ENCODE data around the gene RNF213.

Gene RNF213

DNA sequence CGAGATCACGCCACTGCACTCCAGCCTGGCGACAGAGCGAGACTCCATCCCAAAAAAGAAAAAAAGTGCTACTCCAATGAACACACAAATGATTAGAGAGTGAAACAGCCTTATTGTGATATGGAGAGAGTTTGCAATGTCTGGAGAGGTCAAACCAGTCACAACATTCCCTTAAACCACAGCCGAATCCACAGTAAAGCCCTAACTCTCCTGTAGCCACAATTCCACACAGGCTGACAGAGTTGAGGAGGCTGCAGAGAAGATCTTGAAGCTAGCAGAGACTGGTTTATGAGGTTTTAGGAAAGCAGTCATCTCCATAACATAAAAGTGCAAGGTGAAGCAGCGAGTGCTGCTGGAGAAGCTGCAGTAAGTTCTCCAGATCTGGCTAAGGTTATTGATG, 6.7 kb downstream of the RNF213 start:
- H3K4me1 ChIP-seq (ENCODE audit: control insufficient read depth, insufficient read depth, low read length) = no peaks in the 10 kb centered on the region
- POLR2A ChIA-PET = no interaction called here
- H3K4me3 ChIP-seq (ENCODE audit: low read depth, low read length) = no peak overlapping the region
- H3K9me3 ChIP-seq (ENCODE audit: control insufficient read depth, insufficient read depth, low read depth, low read length) = no peaks in the 10 kb centered on the region
- H3K36me3 ChIP-seq (ENCODE audit: control insufficient read depth in 2 of 2, insufficient read depth in 1 of 2, low read length in 2 of 2) = peaks cover 13 to 47% of the 10 kb centered on the region in 2 experiments; a peak in 2 of 3 replicates
- CTCF ChIA-PET = interaction anchor here (0.5 kb wide), 1 partner anchor 715 kb away, joined by 3 read pairs; no protein-coding TSS in a partner anchor
- TF ChIP-seq REPIN1 (tag by site-specific recombination; IDR thresholded peaks at IDR 0.05; ENCODE audit: low read depth) (no peak), ZSCAN18 (tag by site-specific recombination; IDR thresholded peaks at IDR 0.05) (no peak), ZNF24 (tag by site-specific recombination; IDR thresholded peaks at IDR 0.05) (no peak), ZNF843 (tag by site-specific recombination; IDR thresholded peaks at IDR 0.05) (no peak), ZNF341 (tag by site-specific recombination; IDR thresholded peaks at IDR 0.05; ENCODE audit: low read depth) (no peak), KLF16 (tag by site-specific recombination; IDR thresholded peaks at IDR 0.05) (no peak), GLIS1 (tag by site-specific recombination; IDR thresholded peaks at IDR 0.05) (no peak), ZNF350 (tag by site-specific recombination; IDR thresholded peaks at IDR 0.05) (no peak), ZNF155 (tag by site-specific recombination; IDR thresholded peaks at IDR 0.05) (no peak), GFI1B (tag by site-specific recombination; IDR thresholded peaks at IDR 0.05) (no peak)
- TF ChIP-seq, protein P1, sequence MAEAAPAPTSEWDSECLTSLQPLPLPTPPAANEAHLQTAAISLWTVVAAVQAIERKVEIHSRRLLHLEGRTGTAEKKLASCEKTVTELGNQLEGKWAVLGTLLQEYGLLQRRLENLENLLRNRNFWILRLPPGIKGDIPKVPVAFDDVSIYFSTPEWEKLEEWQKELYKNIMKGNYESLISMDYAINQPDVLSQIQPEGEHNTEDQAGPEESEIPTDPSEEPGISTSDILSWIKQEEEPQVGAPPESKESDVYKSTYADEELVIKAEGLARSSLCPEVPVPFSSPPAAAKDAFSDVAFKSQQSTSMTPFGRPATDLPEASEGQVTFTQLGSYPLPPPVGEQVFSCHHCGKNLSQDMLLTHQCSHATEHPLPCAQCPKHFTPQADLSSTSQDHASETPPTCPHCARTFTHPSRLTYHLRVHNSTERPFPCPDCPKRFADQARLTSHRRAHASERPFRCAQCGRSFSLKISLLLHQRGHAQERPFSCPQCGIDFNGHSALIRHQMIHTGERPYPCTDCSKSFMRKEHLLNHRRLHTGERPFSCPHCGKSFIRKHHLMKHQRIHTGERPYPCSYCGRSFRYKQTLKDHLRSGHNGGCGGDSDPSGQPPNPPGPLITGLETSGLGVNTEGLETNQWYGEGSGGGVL (tag by site-specific recombination; IDR thresholded peaks at IDR 0.05) = no peak
- TF ChIP-seq, protein P2, sequence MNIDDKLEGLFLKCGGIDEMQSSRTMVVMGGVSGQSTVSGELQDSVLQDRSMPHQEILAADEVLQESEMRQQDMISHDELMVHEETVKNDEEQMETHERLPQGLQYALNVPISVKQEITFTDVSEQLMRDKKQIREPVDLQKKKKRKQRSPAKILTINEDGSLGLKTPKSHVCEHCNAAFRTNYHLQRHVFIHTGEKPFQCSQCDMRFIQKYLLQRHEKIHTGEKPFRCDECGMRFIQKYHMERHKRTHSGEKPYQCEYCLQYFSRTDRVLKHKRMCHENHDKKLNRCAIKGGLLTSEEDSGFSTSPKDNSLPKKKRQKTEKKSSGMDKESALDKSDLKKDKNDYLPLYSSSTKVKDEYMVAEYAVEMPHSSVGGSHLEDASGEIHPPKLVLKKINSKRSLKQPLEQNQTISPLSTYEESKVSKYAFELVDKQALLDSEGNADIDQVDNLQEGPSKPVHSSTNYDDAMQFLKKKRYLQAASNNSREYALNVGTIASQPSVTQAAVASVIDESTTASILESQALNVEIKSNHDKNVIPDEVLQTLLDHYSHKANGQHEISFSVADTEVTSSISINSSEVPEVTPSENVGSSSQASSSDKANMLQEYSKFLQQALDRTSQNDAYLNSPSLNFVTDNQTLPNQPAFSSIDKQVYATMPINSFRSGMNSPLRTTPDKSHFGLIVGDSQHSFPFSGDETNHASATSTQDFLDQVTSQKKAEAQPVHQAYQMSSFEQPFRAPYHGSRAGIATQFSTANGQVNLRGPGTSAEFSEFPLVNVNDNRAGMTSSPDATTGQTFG (tag by site-specific recombination; IDR thresholded peaks at IDR 0.05; ENCODE audit: borderline replicate concordance) = no peak
- TF ChIP-seq, protein P3, sequence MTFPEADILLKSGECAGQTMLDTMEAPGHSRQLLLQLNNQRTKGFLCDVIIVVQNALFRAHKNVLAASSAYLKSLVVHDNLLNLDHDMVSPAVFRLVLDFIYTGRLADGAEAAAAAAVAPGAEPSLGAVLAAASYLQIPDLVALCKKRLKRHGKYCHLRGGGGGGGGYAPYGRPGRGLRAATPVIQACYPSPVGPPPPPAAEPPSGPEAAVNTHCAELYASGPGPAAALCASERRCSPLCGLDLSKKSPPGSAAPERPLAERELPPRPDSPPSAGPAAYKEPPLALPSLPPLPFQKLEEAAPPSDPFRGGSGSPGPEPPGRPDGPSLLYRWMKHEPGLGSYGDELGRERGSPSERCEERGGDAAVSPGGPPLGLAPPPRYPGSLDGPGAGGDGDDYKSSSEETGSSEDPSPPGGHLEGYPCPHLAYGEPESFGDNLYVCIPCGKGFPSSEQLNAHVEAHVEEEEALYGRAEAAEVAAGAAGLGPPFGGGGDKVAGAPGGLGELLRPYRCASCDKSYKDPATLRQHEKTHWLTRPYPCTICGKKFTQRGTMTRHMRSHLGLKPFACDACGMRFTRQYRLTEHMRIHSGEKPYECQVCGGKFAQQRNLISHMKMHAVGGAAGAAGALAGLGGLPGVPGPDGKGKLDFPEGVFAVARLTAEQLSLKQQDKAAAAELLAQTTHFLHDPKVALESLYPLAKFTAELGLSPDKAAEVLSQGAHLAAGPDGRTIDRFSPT (tag by site-specific recombination; IDR thresholded peaks at IDR 0.05) = no peak
- H3K27ac ChIP-seq (ENCODE audit: extremely low read depth, low read depth, low read length) = no peak overlapping the region

- POLR2A ChIA-PET = no interaction called here
- H3K4me1 ChIP-seq (ENCODE audit: control insufficient read depth, insufficient read depth, low read length) = no peaks in the 10 kb centered on the region
- no peak overlapping the region for H3K27ac ChIP-seq (ENCODE audit: extremely low read depth, low read depth, low read length)
- peaks cover 13 to 47% of the 10 kb centered on the region in 2 experiments; a peak in 2 of 3 replicates for H3K36me3 ChIP-seq (ENCODE audit: control insufficient read depth in 2 of 2, insufficient read depth in 1 of 2, low read length in 2 of 2)
- TF ChIP-seq KLF9 (tag by site-specific recombination; IDR thresholded peaks at IDR 0.05; ENCODE audit: low read depth) = no peak
- peak; percentile 73 for TF ChIP-seq ZNF366 (tag by site-specific recombination; conservative IDR thresholded peaks at IDR 0.05)
- TF ChIP-seq GLI2 (tag by site-specific recombination; IDR thresholded peaks at IDR 0.05; ENCODE audit: borderline replicate concordance, low read depth) = no peak
- TF ChIP-seq ZBTB17 (tag by site-specific recombination; IDR thresholded peaks at IDR 0.05) = peak; percentile 69; the same call in 1 of the 2 replicates
- no peak overlapping the region for H3K4me3 ChIP-seq (ENCODE audit: low read depth, low read length)
- H3K9me3 ChIP-seq (ENCODE audit: control insufficient read depth, insufficient read depth, low read depth, low read length) = no peaks in the 10 kb centered on the region
- CTCF ChIA-PET = no interaction called here
These were observed 7.8 kb downstream of the RNF213 start for GRCh38 chr17:80268427-80268826.

Data from HEK293 (cell line).